Measurements from ENCODE around the gene VIL1.
A peak's percentile ranks its signal among the peaks of the same experiment; 100 is the strongest.

VIL1 gene

DNA sequence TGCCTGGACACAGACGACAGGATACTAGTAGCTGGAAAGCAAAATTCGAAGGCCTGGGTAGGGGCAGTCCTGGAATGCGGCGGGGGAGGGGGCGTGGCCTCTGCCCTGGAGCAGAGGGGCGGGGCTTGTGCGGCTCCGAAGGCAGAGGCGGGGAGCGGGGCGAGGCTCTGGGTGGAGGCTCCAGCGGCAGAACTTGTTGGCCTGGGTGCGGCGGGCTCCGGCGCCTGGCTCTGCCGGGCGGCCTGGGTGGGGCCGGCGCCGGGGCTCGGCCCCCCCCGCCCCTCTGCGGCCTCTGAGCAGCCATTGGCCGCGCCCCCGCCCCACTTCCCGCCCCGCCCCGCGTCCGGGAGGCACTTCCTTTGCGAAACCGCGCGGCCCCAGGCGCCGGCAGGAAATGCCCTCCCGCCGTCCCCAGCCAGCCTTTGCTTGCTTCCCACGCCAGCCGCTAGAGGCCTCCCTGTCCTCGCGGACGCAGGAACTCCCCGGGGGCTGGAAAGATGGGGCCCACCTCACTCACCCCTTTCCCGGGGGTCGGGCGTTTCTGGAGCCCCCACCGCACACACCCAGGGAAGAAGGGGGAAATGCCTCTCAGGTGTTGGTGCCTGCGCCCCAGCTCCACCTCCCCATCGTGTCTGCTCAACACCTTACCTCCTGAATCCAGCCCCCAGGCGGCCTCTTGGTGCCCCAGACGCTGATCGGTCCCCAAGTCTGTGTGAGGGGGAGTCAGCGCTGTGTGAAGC, 12.5 kb upstream of the VIL1 start (continued):
- TF ChIP-seq, protein P1, sequence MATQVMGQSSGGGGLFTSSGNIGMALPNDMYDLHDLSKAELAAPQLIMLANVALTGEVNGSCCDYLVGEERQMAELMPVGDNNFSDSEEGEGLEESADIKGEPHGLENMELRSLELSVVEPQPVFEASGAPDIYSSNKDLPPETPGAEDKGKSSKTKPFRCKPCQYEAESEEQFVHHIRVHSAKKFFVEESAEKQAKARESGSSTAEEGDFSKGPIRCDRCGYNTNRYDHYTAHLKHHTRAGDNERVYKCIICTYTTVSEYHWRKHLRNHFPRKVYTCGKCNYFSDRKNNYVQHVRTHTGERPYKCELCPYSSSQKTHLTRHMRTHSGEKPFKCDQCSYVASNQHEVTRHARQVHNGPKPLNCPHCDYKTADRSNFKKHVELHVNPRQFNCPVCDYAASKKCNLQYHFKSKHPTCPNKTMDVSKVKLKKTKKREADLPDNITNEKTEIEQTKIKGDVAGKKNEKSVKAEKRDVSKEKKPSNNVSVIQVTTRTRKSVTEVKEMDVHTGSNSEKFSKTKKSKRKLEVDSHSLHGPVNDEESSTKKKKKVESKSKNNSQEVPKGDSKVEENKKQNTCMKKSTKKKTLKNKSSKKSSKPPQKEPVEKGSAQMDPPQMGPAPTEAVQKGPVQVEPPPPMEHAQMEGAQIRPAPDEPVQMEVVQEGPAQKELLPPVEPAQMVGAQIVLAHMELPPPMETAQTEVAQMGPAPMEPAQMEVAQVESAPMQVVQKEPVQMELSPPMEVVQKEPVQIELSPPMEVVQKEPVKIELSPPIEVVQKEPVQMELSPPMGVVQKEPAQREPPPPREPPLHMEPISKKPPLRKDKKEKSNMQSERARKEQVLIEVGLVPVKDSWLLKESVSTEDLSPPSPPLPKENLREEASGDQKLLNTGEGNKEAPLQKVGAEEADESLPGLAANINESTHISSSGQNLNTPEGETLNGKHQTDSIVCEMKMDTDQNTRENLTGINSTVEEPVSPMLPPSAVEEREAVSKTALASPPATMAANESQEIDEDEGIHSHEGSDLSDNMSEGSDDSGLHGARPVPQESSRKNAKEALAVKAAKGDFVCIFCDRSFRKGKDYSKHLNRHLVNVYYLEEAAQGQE (tag by site-specific recombination; IDR thresholded peaks at IDR 0.05) = no peak
- TF ChIP-seq, protein P2, sequence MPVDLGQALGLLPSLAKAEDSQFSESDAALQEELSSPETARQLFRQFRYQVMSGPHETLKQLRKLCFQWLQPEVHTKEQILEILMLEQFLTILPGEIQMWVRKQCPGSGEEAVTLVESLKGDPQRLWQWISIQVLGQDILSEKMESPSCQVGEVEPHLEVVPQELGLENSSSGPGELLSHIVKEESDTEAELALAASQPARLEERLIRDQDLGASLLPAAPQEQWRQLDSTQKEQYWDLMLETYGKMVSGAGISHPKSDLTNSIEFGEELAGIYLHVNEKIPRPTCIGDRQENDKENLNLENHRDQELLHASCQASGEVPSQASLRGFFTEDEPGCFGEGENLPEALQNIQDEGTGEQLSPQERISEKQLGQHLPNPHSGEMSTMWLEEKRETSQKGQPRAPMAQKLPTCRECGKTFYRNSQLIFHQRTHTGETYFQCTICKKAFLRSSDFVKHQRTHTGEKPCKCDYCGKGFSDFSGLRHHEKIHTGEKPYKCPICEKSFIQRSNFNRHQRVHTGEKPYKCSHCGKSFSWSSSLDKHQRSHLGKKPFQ (tag by site-specific recombination; IDR thresholded peaks at IDR 0.05) = no peak
- TF ChIP-seq ZNF37A (tag by site-specific recombination; IDR thresholded peaks at IDR 0.05) = no peak
- TF ChIP-seq ZNF138 (tag by site-specific recombination; IDR thresholded peaks at IDR 0.05; ENCODE audit: borderline replicate concordance) = no peak
- 0 out of 2 replicates have a peak, but pooled peaks have one; percentile 24 for TF ChIP-seq ZFP37 (tag by site-specific recombination; IDR thresholded peaks at IDR 0.05)
- TF ChIP-seq ZNF24 (tag by site-specific recombination; IDR thresholded peaks at IDR 0.05) = no peak
- TF ChIP-seq BCL11A (tag by site-specific recombination; IDR thresholded peaks at IDR 0.05; ENCODE audit: low read depth) = no peak
- peak; percentile 98 for TF ChIP-seq ZBTB6 (tag by site-specific recombination; IDR thresholded peaks at IDR 0.05)
- TF ChIP-seq ZFP3 (tag by site-specific recombination; IDR thresholded peaks at IDR 0.05; ENCODE audit: low read depth) = no peak
- TF ChIP-seq ZNF626 (tag by site-specific recombination; IDR thresholded peaks at IDR 0.05) = no peak
- TF ChIP-seq ZNF623 (tag by site-specific recombination; IDR thresholded peaks at IDR 0.05) = no peak
- no peak for TF ChIP-seq ZNF426 (tag by site-specific recombination; IDR thresholded peaks at IDR 0.05)
- TF ChIP-seq ZNF777 (tag by site-specific recombination; IDR thresholded peaks at IDR 0.05; ENCODE audit: borderline replicate concordance) = no peak
- TF ChIP-seq ZNF394 (tag by site-specific recombination; IDR thresholded peaks at IDR 0.05; ENCODE audit: borderline replicate concordance) = no peak
- TF ChIP-seq OVOL3 (tag by site-specific recombination; IDR thresholded peaks at IDR 0.05) = no peak
- TF ChIP-seq ZNF843 (tag by site-specific recombination; IDR thresholded peaks at IDR 0.05) = no peak; the same call in 1 of the 2 replicates
- TF ChIP-seq, protein P3, sequence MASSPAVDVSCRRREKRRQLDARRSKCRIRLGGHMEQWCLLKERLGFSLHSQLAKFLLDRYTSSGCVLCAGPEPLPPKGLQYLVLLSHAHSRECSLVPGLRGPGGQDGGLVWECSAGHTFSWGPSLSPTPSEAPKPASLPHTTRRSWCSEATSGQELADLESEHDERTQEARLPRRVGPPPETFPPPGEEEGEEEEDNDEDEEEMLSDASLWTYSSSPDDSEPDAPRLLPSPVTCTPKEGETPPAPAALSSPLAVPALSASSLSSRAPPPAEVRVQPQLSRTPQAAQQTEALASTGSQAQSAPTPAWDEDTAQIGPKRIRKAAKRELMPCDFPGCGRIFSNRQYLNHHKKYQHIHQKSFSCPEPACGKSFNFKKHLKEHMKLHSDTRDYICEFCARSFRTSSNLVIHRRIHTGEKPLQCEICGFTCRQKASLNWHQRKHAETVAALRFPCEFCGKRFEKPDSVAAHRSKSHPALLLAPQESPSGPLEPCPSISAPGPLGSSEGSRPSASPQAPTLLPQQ (tag by site-specific recombination; IDR thresholded peaks at IDR 0.05) = peak; percentile 100
- no peak for TF ChIP-seq ZNF239 (tag by site-specific recombination; IDR thresholded peaks at IDR 0.05)
- no peak for TF ChIP-seq PRDM2 (tag by site-specific recombination; IDR thresholded peaks at IDR 0.05; ENCODE audit: borderline replicate concordance)
- no peak for TF ChIP-seq ZFP41 (tag by site-specific recombination; IDR thresholded peaks at IDR 0.05; ENCODE audit: borderline replicate concordance)
- no peak for TF ChIP-seq ZNF791 (tag by site-specific recombination; IDR thresholded peaks at IDR 0.05)
- TF ChIP-seq EGR2 (tag by site-specific recombination; IDR thresholded peaks at IDR 0.05; ENCODE audit: low read depth) = no peak
- TF ChIP-seq PRDM4 (tag by site-specific recombination; IDR thresholded peaks at IDR 0.05) = peak; percentile 80
